ENCODE results near the gene TRIM66.

DNA sequence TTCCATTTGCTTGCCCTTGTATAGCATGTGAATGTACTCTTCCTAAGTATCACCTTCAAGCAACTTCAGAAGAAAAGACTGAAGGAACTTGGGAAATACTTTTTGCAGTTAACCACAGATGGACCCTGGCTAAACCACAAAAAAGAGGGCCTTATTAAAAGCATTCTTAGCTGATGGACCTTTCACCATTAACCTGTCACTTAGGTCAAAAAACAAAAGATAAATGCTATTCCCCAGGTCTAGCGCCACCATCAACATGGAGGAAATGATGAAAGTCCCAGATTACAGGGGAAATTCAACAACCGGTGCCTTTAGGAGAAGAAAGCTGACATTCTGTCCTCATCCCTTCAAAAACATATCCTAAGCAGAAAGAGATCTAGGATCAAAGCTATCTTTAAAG, 117.9 kb downstream of the TRIM66 start:
- no peak for TF ChIP-seq POLR2A (conservative IDR thresholded peaks at IDR 0.05)
- TF ChIP-seq DMBX1 (CRISPR knock-in tag; IDR thresholded peaks at IDR 0.05; ENCODE audit: borderline replicate concordance): no peak
- TF ChIP-seq TGIF2 (CRISPR knock-in tag; IDR thresholded peaks at IDR 0.05): no peak

All from K562 (cell line).